Hematopoietic multipotent progenitor cell treated with erythropoietin and hydrocortisone succinate and interleukin-3 and kit ligand, for 17 days (in vitro differentiated cells): ENCODE data around the gene ABCA13.

Source experiments
- DNase-seq: peaks from one replicate; pipeline ENCODE4 v3.0.0-alpha.2; 2015; ENCODE audit warnings: low spot score

The ABCA13 gene

GRCh38 chr7:48525736-48526732 lies 354.8 kb downstream of the ABCA13 start:
- DNase-seq: no peak

- no peak for DNase-seq
These were observed 357.4 kb downstream of the ABCA13 start for GRCh38 chr7:48528646-48529045.

GRCh38 chr7:48537561-48537960 lies 366.3 kb downstream of the ABCA13 start:
- no peak for DNase-seq

GRCh38 chr7:48540746-48541145 lies 369.5 kb downstream of the ABCA13 start:
- no peak for DNase-seq

- no peak for DNase-seq
These were observed 377.4 kb downstream of the ABCA13 start for GRCh38 chr7:48548667-48549066.

GRCh38 chr7:48551652-48552051 lies 380.4 kb downstream of the ABCA13 start:
- no peak for DNase-seq

GRCh38 chr7:48563334-48563733 lies 392.1 kb downstream of the ABCA13 start:
- no peak for DNase-seq

GRCh38 chr7:48575516-48575915 lies 404.3 kb downstream of the ABCA13 start:
- no peak for DNase-seq

GRCh38 chr7:48587475-48587874 lies 416.2 kb downstream of the ABCA13 start:
- DNase-seq: no peak

GRCh38 chr7:48594349-48594748 lies 423.1 kb downstream of the ABCA13 start:
- DNase-seq: no peak

GRCh38 chr7:48595756-48596155 lies 424.5 kb downstream of the ABCA13 start:
- DNase-seq: no peak

- no peak for DNase-seq
These were observed 439.4 kb downstream of the ABCA13 start for GRCh38 chr7:48610705-48611104.

- no peak for DNase-seq
These were observed 440.7 kb downstream of the ABCA13 start for GRCh38 chr7:48611993-48612392.

GRCh38 chr7:48617508-48617907 lies 446.2 kb downstream of the ABCA13 start:
- DNase-seq: no peak

GRCh38 chr7:48617993-48618392 lies 446.7 kb downstream of the ABCA13 start:
- DNase-seq: no peak

- no peak for DNase-seq
These were observed 449.8 kb downstream of the ABCA13 start for GRCh38 chr7:48621076-48621475.

- DNase-seq: no peak
These were observed 455.9 kb downstream of the ABCA13 start for GRCh38 chr7:48627164-48627563.

GRCh38 chr7:48628793-48629349 lies 457.6 kb downstream of the ABCA13 start:
- no peak for DNase-seq

GRCh38 chr7:48634116-48634632 lies 462.9 kb downstream of the ABCA13 start:
- no peak for DNase-seq

- DNase-seq: no peak
These were observed 464.5 kb downstream of the ABCA13 start for GRCh38 chr7:48635796-48636195.

- no peak for DNase-seq
These were observed 465.2 kb downstream of the ABCA13 start for GRCh38 chr7:48636391-48637015.

- DNase-seq: no peak
These were observed 466.1 kb downstream of the ABCA13 start for GRCh38 chr7:48637382-48637781.

- no peak for DNase-seq
These were observed 466.8 kb downstream of the ABCA13 start for GRCh38 chr7:48638041-48638440.
